HepG2 (cell line): Measurements from ENCODE around the gene TAS2R4. TPM values are rescaled to one million over a fixed set of nuclear protein-coding genes. Genes with fewer than 3 reads are reported as not detected.

Experiments used
- ATAC-seq: fragments of 200-7000 bp; cut with Tn5 transposase; 3 replicates; pipeline ENCODE4 v1.9.1; 2020; ENCODE audit warnings: mild to moderate bottlenecking, moderate library complexity
- Bru-seq: library from RNA; stranded (reverse); fragments of 400-500 nt; gene quantifications from one replicate; lab custom pipeline; 2021; lab: Mats Ljungman, UMichigan
- BruChase-seq, 2 experiments: library from RNA; stranded (reverse); fragments of 400-500 nt; gene quantifications; one replicate each; lab custom pipeline; 2021; lab: Mats Ljungman, UMichigan
- BruUV-seq: library from RNA; stranded (reverse); fragments of 400-500 nt; replicated peaks from 2 replicates; lab custom pipeline; 2021; lab: Mats Ljungman, UMichigan
- CTCF ChIA-PET: fragments of 300-600 bp; formaldehyde crosslinking; extraction: SDS; loops from one replicate; lab custom pipeline; 2021; ENCODE audit warnings: low total read pairs, inconsistent platforms, low intra/inter-chr PET ratio; lab: Yijun Ruan, JAX
- POLR2A ChIA-PET: fragments of 350-600 bp; sonication (Branson Sonifier 250); formaldehyde crosslinking; loops from one replicate; lab custom pipeline; 2020; ENCODE audit warnings: antibody characterized with exemption, inconsistent platforms; lab: Yijun Ruan, JAX
- DNase-seq: peaks from one replicate; pipeline ENCODE4 v3.0.0-alpha.2; 2015; ENCODE audit warnings: low spot score
- FAIRE-seq: peaks from 3 replicates; lab custom pipeline; 2011; peaks lifted over from hg19 to GRCh38; lab: Jason Lieb, UNC
- H2AFZ ChIP-seq: one replicate; pipeline ENCODE4 v1.6.1; 2011; ENCODE audit warnings: low read length, inconsistent platforms
- H3K27ac ChIP-seq: fragments of 300-600 bp; 3 replicates; pipeline ENCODE4 v1.8.0; 2011; ENCODE audit warnings: mixed run types, mild to moderate bottlenecking, mixed read lengths, low read length, inconsistent platforms; ENCODE audit not compliant: insufficient read depth; ENCODE audit errors: extremely low read length
- H3K27me3 ChIP-seq, 2 experiments: fragments of 200-600 bp in 1 of 2; 2 replicates in 1 of 2; 3 replicates in 1 of 2; pipeline versions ENCODE4 v1.6.0 to v1.8.0; 2011; ENCODE audit warnings: low read length in 2 of 2, mild to moderate bottlenecking in 2 of 2, moderate library complexity in 2 of 2, inconsistent platforms in 1 of 2; ENCODE audit not compliant: insufficient read depth in 2 of 2, control insufficient read depth in 1 of 2
- H3K36me3 ChIP-seq, 2 experiments: fragments of 200-600 bp in 1 of 2; replicated peaks in 1 of 2; 2 replicates in 1 of 2; 3 replicates in 1 of 2; pipeline versions ENCODE4 v1.5.1 to v1.8.0; 2011; ENCODE audit warnings: low read length in 2 of 2, inconsistent platforms in 1 of 2; ENCODE audit not compliant: insufficient read depth in 2 of 2, control insufficient read depth in 1 of 2
- H3K4me1 ChIP-seq: 2 replicates; pipeline ENCODE4 v1.5.1; 2012; ENCODE audit warnings: low read length, inconsistent platforms; ENCODE audit not compliant: insufficient read depth
- H3K4me2 ChIP-seq: 2 replicates; pipeline ENCODE4 v1.6.0; 2011; ENCODE audit warnings: low read depth, low read length, inconsistent platforms
- H3K4me3 ChIP-seq, 3 experiments: fragments of 200-600 bp in 1 of 3; sonication (generic), shearing (Covaris generic) in 1 of 3; replicated peaks in 1 of 3; 2 replicates each; pipeline ENCODE4 v1.5.1; 2011 to 2016; ENCODE audit warnings: low read length in 3 of 3, inconsistent platforms in 2 of 3, low read depth in 2 of 3, mild to moderate bottlenecking in 2 of 3, control low read depth in 1 of 3, mixed read lengths in 1 of 3; ENCODE audit not compliant: insufficient read depth in 1 of 3
- H3K79me2 ChIP-seq: one replicate; pipeline ENCODE4 v1.6.1; 2011; ENCODE audit warnings: low read length, inconsistent platforms; ENCODE audit not compliant: insufficient read depth
- H3K9ac ChIP-seq: 2 replicates; pipeline ENCODE4 v1.6.0; 2011; ENCODE audit warnings: mild to moderate bottlenecking, low read depth, low read length, inconsistent platforms; ENCODE audit not compliant: insufficient read depth
- H3K9me3 ChIP-seq: 2 replicates; pipeline ENCODE4 v1.5.1; 2012; ENCODE audit warnings: mild to moderate bottlenecking, low read length
- H4K20me1 ChIP-seq: 2 replicates; pipeline ENCODE4 v1.6.0; 2011; ENCODE audit warnings: inconsistent platforms, mild to moderate bottlenecking, low read length, moderate library complexity; ENCODE audit not compliant: insufficient read depth
- ATF5 ChIP-seq: sonication (generic); formaldehyde crosslinking; IDR thresholded peaks from 2 replicates; pipeline ENCODE4 v1.4.0; 2020; ENCODE audit warnings: mild to moderate bottlenecking, low read depth, missing genetic modification reagents
- CEBPB ChIP-seq: IDR thresholded peaks from 2 replicates; pipeline ENCODE4 v1.6.1; 2011; ENCODE audit warnings: low read depth, low read length, improper control_type of control experiment, borderline replicate concordance
- ELF1 ChIP-seq: sonication (generic); formaldehyde crosslinking; IDR thresholded peaks from 2 replicates; pipeline ENCODE4 v1.4.0; 2020; ENCODE audit warnings: missing genetic modification reagents
- ERF ChIP-seq: IDR thresholded peaks from 2 replicates; pipeline ENCODE4 v1.6.1; 2018; ENCODE audit warnings: missing biosample characterization, missing genetic modification reagents
- ETV5 ChIP-seq: IDR thresholded peaks from 2 replicates; pipeline ENCODE4 v1.6.1; 2018; ENCODE audit warnings: missing biosample characterization, missing genetic modification reagents, inconsistent platforms, borderline replicate concordance
- ETV6 ChIP-seq: sonication (generic); formaldehyde crosslinking; conservative IDR thresholded peaks from 2 replicates; pipeline ENCODE4 v1.4.0; 2020; ENCODE audit warnings: missing genetic modification reagents
- LBX2 ChIP-seq: sonication (generic); formaldehyde crosslinking; IDR thresholded peaks from 2 replicates; pipeline ENCODE4 v1.5.0; 2020; ENCODE audit warnings: missing genetic modification reagents, mild to moderate bottlenecking, borderline replicate concordance
- MATR3 ChIP-seq: sonication (generic); formaldehyde crosslinking; IDR thresholded peaks from 2 replicates; pipeline ENCODE4 v1.4.0; 2020; ENCODE audit warnings: missing genetic modification reagents
- NR2F2 ChIP-seq: IDR thresholded peaks from 2 replicates; pipeline ENCODE4 v1.6.1; 2012; ENCODE audit warnings: low read depth, inconsistent platforms, borderline replicate concordance
- TIGD3 ChIP-seq: sonication (generic); formaldehyde crosslinking; IDR thresholded peaks from 2 replicates; pipeline ENCODE4 v1.5.1; 2020; ENCODE audit warnings: mild to moderate bottlenecking, missing genetic modification reagents, borderline replicate concordance
- ZNF17 ChIP-seq: sonication (generic); formaldehyde crosslinking; IDR thresholded peaks from 2 replicates; pipeline ENCODE4 v1.5.0; 2020; ENCODE audit warnings: mild to moderate bottlenecking, missing genetic modification reagents
- ZNF326 ChIP-seq: sonication (generic); formaldehyde crosslinking; IDR thresholded peaks from 2 replicates; pipeline ENCODE4 v1.4.0; 2020; ENCODE audit warnings: missing genetic modification reagents, borderline replicate concordance
- ZNF552 ChIP-seq: sonication (generic); formaldehyde crosslinking; IDR thresholded peaks from 2 replicates; pipeline ENCODE4 v1.9.0; 2022; ENCODE audit warnings: missing genetic modification reagents, mild to moderate bottlenecking, borderline replicate concordance
- ZNF766 ChIP-seq: sonication (generic); formaldehyde crosslinking; IDR thresholded peaks from 2 replicates; pipeline ENCODE4 v1.5.0; 2020; ENCODE audit warnings: missing genetic modification reagents, borderline replicate concordance
- WGBS: methylation state at CpG from one replicate; pipeline ENCODE4 v1.1.6; 2017; ENCODE audit warnings: low lambda C conversion rate; 5-methylcytosine and 5-hydroxymethylcytosine counted together
- in situ Hi-C: cut with HindIII; loops from 2 replicates; pipeline ENCODE4 v1.10.0; 2017; ENCODE audit warnings: low pct_unique_long_range_greater_than_20kb; ENCODE audit not compliant: extremely low pct_ligation_motif_present
- intact Hi-C: fragments of 100-400 bp; cut with micrococcal nuclease; formaldehyde crosslinking; loops from one replicate; pipeline ENCODE4 v1.10.0; 2022; ENCODE audit not compliant: unreplicated experiment
- long read RNA-seq, 2 experiments: library from RNA in 1 of 2; library from polyadenylated mRNA in 1 of 2; stranded (forward) in 1 of 2; unstranded in 1 of 2; transcript quantifications; one replicate each; pipeline ENCODE4 v2.0.0, GENCODE V29; 2019 to 2022
- polyA minus RNA-seq, 3 experiments: library from RNA; depleted of rRNA, polyadenylated mRNA; stranded (reverse); fragments of >200 nt; gene quantifications; 2 replicates each; pipeline ENCODE4 v1.2.3, GENCODE V29; 2011; ENCODE audit warnings: low replicate concordance in 1 of 3
- polyA plus RNA-seq, 8 experiments: library from polyadenylated mRNA; depleted of rRNA in 3 of 8; stranded (reverse) in 7 of 8; unstranded in 1 of 8; fragments of >200 nt; fragmentation: Illumina TruSeq in 4 of 8; extraction: Trizol in 4 of 8; gene quantifications; 2 replicates each; pipeline versions ENCODE4 v1.2.1 to v1.2.3, GENCODE V29; 2011 to 2016; ENCODE audit warnings: low read depth in 4 of 8, missing spikeins in 1 of 8, mixed read lengths in 1 of 8; ENCODE audit not compliant: insufficient read depth in 1 of 8
- total RNA-seq, 5 experiments: library from RNA; depleted of rRNA; stranded (reverse); fragments of >200 nt; fragmentation: Illumina TruSeq; extraction: Trizol; gene quantifications; 2 replicates each; pipeline ENCODE4 v1.2.3, GENCODE V29; 2016; ENCODE audit warnings: low read depth in 1 of 5

The TAS2R4 gene
- total RNA-seq (2016; rRNA removed; fragmentation: Illumina TruSeq; extraction: Trizol) (0.28 and 0.80 TPM in 2 replicates), polyA plus RNA-seq (2011; rRNA removed) (0.69 and 0.71 TPM in 2 replicates), polyA minus RNA-seq (2011; rRNA and poly(A)+ RNA removed; ENCODE audit: low replicate concordance) (2.1 and 5.7 TPM in 2 replicates), Bru-seq, nascent RNA (percentile 78 among the genes with signal in this experiment), BruChase-seq, experiment 1, labeled RNA remaining after a 6-hour chase (percentile 82 among the genes with signal in this experiment), BruChase-seq, experiment 2, labeled RNA remaining after a 2-hour chase (percentile 91 among the genes with signal in this experiment)
- total RNA-seq (2016; cell fraction: cytosol; rRNA removed; fragmentation: Illumina TruSeq; extraction: Trizol; ENCODE audit: low read depth), result not detected in 2 replicates
- total RNA-seq (2016; cell fraction: insoluble cytoplasmic fraction; rRNA removed; fragmentation: Illumina TruSeq; extraction: Trizol), result 0.48 and 0.76 TPM in 2 replicates
- not detected in 2 replicates for total RNA-seq (2016; cell fraction: membrane; rRNA removed; fragmentation: Illumina TruSeq; extraction: Trizol)
- 4.3 and 4.6 TPM in 2 replicates for total RNA-seq (2016; cell fraction: nucleus; rRNA removed; fragmentation: Illumina TruSeq; extraction: Trizol)
- 0.07 TPM in 1 of 2 replicates, not detected in the other for polyA plus RNA-seq (2011; cell fraction: cytosol; rRNA removed)
- polyA plus RNA-seq (2011; cell fraction: nucleus; rRNA removed), result 1.6 and 3.3 TPM in 2 replicates
- polyA plus RNA-seq (2012), result 0.50 and 0.55 TPM in 2 replicates
- polyA plus RNA-seq (2016; cell fraction: cytosol; fragmentation: Illumina TruSeq; extraction: Trizol; ENCODE audit: low read depth), result not detected in 2 replicates
- 0.09 TPM in 1 of 2 replicates, not detected in the other for polyA plus RNA-seq (2016; cell fraction: insoluble cytoplasmic fraction; fragmentation: Illumina TruSeq; extraction: Trizol; ENCODE audit: low read depth)
- polyA plus RNA-seq (2016; cell fraction: membrane; fragmentation: Illumina TruSeq; extraction: Trizol; ENCODE audit: low read depth), result not detected in 2 replicates
- 2.1 and 2.4 TPM in 2 replicates for polyA plus RNA-seq (2016; cell fraction: nucleus; fragmentation: Illumina TruSeq; extraction: Trizol; ENCODE audit: insufficient read depth, low read depth)
- 0.44 and 0.49 TPM in 2 replicates for polyA minus RNA-seq (2011; cell fraction: cytosol; rRNA and poly(A)+ RNA removed)
- 21.9 and 30.5 TPM in 2 replicates for polyA minus RNA-seq (2011; cell fraction: nucleus; rRNA and poly(A)+ RNA removed)
- long read RNA-seq, experiment 1, result 0 reads
- long read RNA-seq, experiment 2, result 0 reads

- FAIRE-seq, result no peak
- in situ Hi-C loops, result no loop called here
- BruUV-seq, result no TSS peak
- 100% methylated on average over 1 of the region's 1 CpG for WGBS
- Histone ChIP-seq H3K9ac (no peak within 1 kb of the TSS), H2AFZ (no peak within 1 kb of the TSS), H3K79me2 (no peaks in the 10 kb centered on the region), H3K9me3 (0 out of 2 replicates have a peak, but pooled peaks cover 5% of the 10 kb centered on the region), H3K4me3 (no peak within 1 kb of the TSS), H3K4me1 (no peaks in the 10 kb centered on the region), H3K4me2 (no peak within 1 kb of the TSS), H4K20me1 (no peaks in the 10 kb centered on the region), H3K36me3 (peaks cover 4 to 32% of the 10 kb centered on the region in 2 experiments; a peak in 4 of 5 replicates), H3K27ac (no peak within 1 kb of the TSS), H3K27me3 (no peaks in the 10 kb centered on the region)
- TF ChIP-seq NR2F2 (no peak), ZNF17 (no peak), LBX2 (no peak), ERF (CRISPR knock-in tag) (no peak), ELF1 (no peak), ETV5 (no peak), CEBPB (no peak), ETV6 (no peak), ZNF766 (CRISPR knock-in tag) (no peak), ZNF326 (CRISPR knock-in tag) (no peak), ATF5 (CRISPR knock-in tag) (no peak), MATR3 (no peak), TIGD3 (CRISPR knock-in tag) (no peak), ZNF552 (CRISPR knock-in tag) (no peak)
- intact Hi-C loops, result no loop called here
- ATAC-seq, result no peak
- ChIA-PET CTCF (no interaction called here), POLR2A (no interaction called here)
- no peak for DNase-seq
Measured at GRCh38 chr7:141776374-141776773, at the start of gene TAS2R4. Gene TAS2R4, plus strand, starts transcription at chr7:141776674. Its CDS starts 1,815 bp downstream, at chr7:141778489.
